Measurements from ENCODE around the gene GPR89A.
"Not testable (repeated sequence)": the region's sequence is repeated elsewhere in the genome, so short reads cannot be mapped to it uniquely, and the experiment has no call there.

The GPR89A gene

GRCh38 chr1:145684858-145685257, 77.1 kb downstream of the GPR89A start:
- not testable (repeated sequence) for H3K27ac ChIP-seq (ENCODE audit: low read depth in 2 of 2, low read length in 2 of 2); H3K9me3 ChIP-seq (ENCODE audit: control insufficient read depth in 2 of 2, low read length in 2 of 2); H3K4me3 ChIP-seq (ENCODE audit: low read length in 2 of 2); H3K4me1 ChIP-seq (ENCODE audit: control insufficient read depth in 2 of 2, insufficient read depth in 2 of 2, low read length in 2 of 2); H3K27me3 ChIP-seq (ENCODE audit: control insufficient read depth in 2 of 2, insufficient read depth in 2 of 2, low read length in 2 of 2); H3K36me3 ChIP-seq (ENCODE audit: control insufficient read depth in 2 of 2, insufficient read depth in 2 of 2, low read length in 2 of 2); H3K9ac ChIP-seq (ENCODE audit: low read depth in 1 of 2, low read length in 2 of 2)

GRCh38 chr1:145686078-145686477, 78.3 kb downstream of the GPR89A start:
- H3K4me1 ChIP-seq (ENCODE audit: control insufficient read depth in 2 of 2, insufficient read depth in 2 of 2, low read length in 2 of 2); H3K4me3 ChIP-seq (ENCODE audit: low read length in 2 of 2); H3K27ac ChIP-seq (ENCODE audit: low read depth in 2 of 2, low read length in 2 of 2): not testable (repeated sequence)

GRCh38 chr1:145688328-145688727, 80.5 kb downstream of the GPR89A start:
- H3K9ac ChIP-seq (ENCODE audit: low read depth in 1 of 2, low read length in 2 of 2), result no peak overlapping the region
- H3K4me3 ChIP-seq (ENCODE audit: low read length in 2 of 2), result no peak overlapping the region
- H3K36me3 ChIP-seq (ENCODE audit: control insufficient read depth in 2 of 2, insufficient read depth in 2 of 2, low read length in 2 of 2), result no peaks in the 10 kb centered on the region
- peaks cover 0 to 6% of the 10 kb centered on the region in 2 donors for H3K4me1 ChIP-seq (ENCODE audit: control insufficient read depth in 2 of 2, insufficient read depth in 2 of 2, low read length in 2 of 2)
- no peaks in the 10 kb centered on the region for H3K27me3 ChIP-seq (ENCODE audit: control insufficient read depth in 2 of 2, insufficient read depth in 2 of 2, low read length in 2 of 2)
- H3K27ac ChIP-seq (ENCODE audit: low read depth in 2 of 2, low read length in 2 of 2), result no peak overlapping the region
- no peaks in the 10 kb centered on the region for H3K9me3 ChIP-seq (ENCODE audit: control insufficient read depth in 2 of 2, low read length in 2 of 2)

More at GRCh38 chr1:145686078-145686477, 78.3 kb downstream of the GPR89A start:
- not testable (repeated sequence) for H3K9me3 ChIP-seq (ENCODE audit: control insufficient read depth in 2 of 2, low read length in 2 of 2); H3K9ac ChIP-seq (ENCODE audit: low read depth in 1 of 2, low read length in 2 of 2); H3K27me3 ChIP-seq (ENCODE audit: control insufficient read depth in 2 of 2, insufficient read depth in 2 of 2, low read length in 2 of 2); H3K36me3 ChIP-seq (ENCODE audit: control insufficient read depth in 2 of 2, insufficient read depth in 2 of 2, low read length in 2 of 2)

GRCh38 chr1:145688924-145689323, 81.1 kb downstream of the GPR89A start:
- no peak overlapping the region for H3K4me3 ChIP-seq (ENCODE audit: low read length in 2 of 2)
- H3K9ac ChIP-seq (ENCODE audit: low read depth in 1 of 2, low read length in 2 of 2), result no peak overlapping the region
- no peaks in the 10 kb centered on the region for H3K9me3 ChIP-seq (ENCODE audit: control insufficient read depth in 2 of 2, low read length in 2 of 2)

GRCh38 chr1:145689922-145690321, 82.1 kb downstream of the GPR89A start:
- H3K4me3 ChIP-seq (ENCODE audit: low read length in 2 of 2), result no peak overlapping the region
- no peak overlapping the region for H3K9ac ChIP-seq (ENCODE audit: low read depth in 1 of 2, low read length in 2 of 2)
- H3K9me3 ChIP-seq (ENCODE audit: control insufficient read depth in 2 of 2, low read length in 2 of 2), result no peaks in the 10 kb centered on the region
- no peaks in the 10 kb centered on the region for H3K27me3 ChIP-seq (ENCODE audit: control insufficient read depth in 2 of 2, insufficient read depth in 2 of 2, low read length in 2 of 2)
- H3K4me1 ChIP-seq (ENCODE audit: control insufficient read depth in 2 of 2, insufficient read depth in 2 of 2, low read length in 2 of 2), result peaks cover 0 to 6% of the 10 kb centered on the region in 2 donors
- no peaks in the 10 kb centered on the region for H3K36me3 ChIP-seq (ENCODE audit: control insufficient read depth in 2 of 2, insufficient read depth in 2 of 2, low read length in 2 of 2)
- no peak overlapping the region for H3K27ac ChIP-seq (ENCODE audit: low read depth in 2 of 2, low read length in 2 of 2)

More at GRCh38 chr1:145688924-145689323, 81.1 kb downstream of the GPR89A start:
- Histone ChIP-seq H3K27me3 (ENCODE audit: control insufficient read depth in 2 of 2, insufficient read depth in 2 of 2, low read length in 2 of 2) (no peaks in the 10 kb centered on the region), H3K36me3 (ENCODE audit: control insufficient read depth in 2 of 2, insufficient read depth in 2 of 2, low read length in 2 of 2) (no peaks in the 10 kb centered on the region), H3K27ac (ENCODE audit: low read depth in 2 of 2, low read length in 2 of 2) (no peak overlapping the region), H3K4me1 (ENCODE audit: control insufficient read depth in 2 of 2, insufficient read depth in 2 of 2, low read length in 2 of 2) (peaks cover 0 to 6% of the 10 kb centered on the region in 2 donors)

- no peak overlapping the region for H3K27ac ChIP-seq (ENCODE audit: low read depth in 2 of 2, low read length in 2 of 2)
- no peak overlapping the region for H3K9ac ChIP-seq (ENCODE audit: low read depth in 1 of 2, low read length in 2 of 2)
- H3K9me3 ChIP-seq (ENCODE audit: control insufficient read depth in 2 of 2, low read length in 2 of 2), result no peaks in the 10 kb centered on the region
These were observed 83.1 kb downstream of the GPR89A start for GRCh38 chr1:145690587-145691558.

GRCh38 chr1:145692785-145693443, 85.1 kb downstream of the GPR89A start:
- Histone ChIP-seq H3K27ac (ENCODE audit: low read depth in 2 of 2, low read length in 2 of 2) (no peak overlapping the region), H3K36me3 (ENCODE audit: control insufficient read depth in 2 of 2, insufficient read depth in 2 of 2, low read length in 2 of 2) (no peaks in the 10 kb centered on the region), H3K9me3 (ENCODE audit: control insufficient read depth in 2 of 2, low read length in 2 of 2) (no peaks in the 10 kb centered on the region), H3K9ac (ENCODE audit: low read depth in 1 of 2, low read length in 2 of 2) (no peak overlapping the region), H3K4me1 (ENCODE audit: control insufficient read depth in 2 of 2, insufficient read depth in 2 of 2, low read length in 2 of 2) (peaks cover 0 to 6% of the 10 kb centered on the region in 2 donors), H3K4me3 (ENCODE audit: low read length in 2 of 2) (no peak overlapping the region), H3K27me3 (ENCODE audit: control insufficient read depth in 2 of 2, insufficient read depth in 2 of 2, low read length in 2 of 2) (no peaks in the 10 kb centered on the region)

More at GRCh38 chr1:145690587-145691558, 83.1 kb downstream of the GPR89A start:
- Histone ChIP-seq H3K36me3 (ENCODE audit: control insufficient read depth in 2 of 2, insufficient read depth in 2 of 2, low read length in 2 of 2) (no peaks in the 10 kb centered on the region), H3K4me3 (ENCODE audit: low read length in 2 of 2) (no peak overlapping the region), H3K27me3 (ENCODE audit: control insufficient read depth in 2 of 2, insufficient read depth in 2 of 2, low read length in 2 of 2) (no peaks in the 10 kb centered on the region), H3K4me1 (ENCODE audit: control insufficient read depth in 2 of 2, insufficient read depth in 2 of 2, low read length in 2 of 2) (peaks cover 0 to 6% of the 10 kb centered on the region in 2 donors)

GRCh38 chr1:145695821-145696629, 88.2 kb downstream of the GPR89A start:
- H3K4me1 ChIP-seq (ENCODE audit: control insufficient read depth in 2 of 2, insufficient read depth in 2 of 2, low read length in 2 of 2), result peaks cover 0 to 2% of the 10 kb centered on the region in 2 donors
- no peaks in the 10 kb centered on the region for H3K9me3 ChIP-seq (ENCODE audit: control insufficient read depth in 2 of 2, low read length in 2 of 2)
- H3K27me3 ChIP-seq (ENCODE audit: control insufficient read depth in 2 of 2, insufficient read depth in 2 of 2, low read length in 2 of 2), result no peaks in the 10 kb centered on the region
- no peak overlapping the region for H3K4me3 ChIP-seq (ENCODE audit: low read length in 2 of 2)
- H3K36me3 ChIP-seq (ENCODE audit: control insufficient read depth in 2 of 2, insufficient read depth in 2 of 2, low read length in 2 of 2), result no peaks in the 10 kb centered on the region
- H3K9ac ChIP-seq (ENCODE audit: low read depth in 1 of 2, low read length in 2 of 2), result no peak overlapping the region
- no peak overlapping the region for H3K27ac ChIP-seq (ENCODE audit: low read depth in 2 of 2, low read length in 2 of 2)

- Histone ChIP-seq H3K36me3 (ENCODE audit: control insufficient read depth in 2 of 2, insufficient read depth in 2 of 2, low read length in 2 of 2) (no peaks in the 10 kb centered on the region), H3K27me3 (ENCODE audit: control insufficient read depth in 2 of 2, insufficient read depth in 2 of 2, low read length in 2 of 2) (no peaks in the 10 kb centered on the region), H3K4me3 (ENCODE audit: low read length in 2 of 2) (no peak overlapping the region), H3K4me1 (ENCODE audit: control insufficient read depth in 2 of 2, insufficient read depth in 2 of 2, low read length in 2 of 2) (no peaks in the 10 kb centered on the region), H3K27ac (ENCODE audit: low read depth in 2 of 2, low read length in 2 of 2) (no peak overlapping the region), H3K9me3 (ENCODE audit: control insufficient read depth in 2 of 2, low read length in 2 of 2) (no peaks in the 10 kb centered on the region), H3K9ac (ENCODE audit: low read depth in 1 of 2, low read length in 2 of 2) (no peak overlapping the region)
These were observed 88.8 kb downstream of the GPR89A start for GRCh38 chr1:145696630-145696960.

Measured in mucosa of rectum (tissue), 2 donors.